Measurements from ENCODE around the gene FAM76B. TPM values are rescaled to one million over a fixed set of nuclear protein-coding genes. Genes with fewer than 3 reads are reported as not detected.

The FAM76B gene
- total RNA-seq, 1 donor from 2014 or later = 30.7 TPM

- peaks cover 29% of the 10 kb centered on the region for H3K36me3 Mint-ChIP-seq
- TF ChIP-seq, protein P1, sequence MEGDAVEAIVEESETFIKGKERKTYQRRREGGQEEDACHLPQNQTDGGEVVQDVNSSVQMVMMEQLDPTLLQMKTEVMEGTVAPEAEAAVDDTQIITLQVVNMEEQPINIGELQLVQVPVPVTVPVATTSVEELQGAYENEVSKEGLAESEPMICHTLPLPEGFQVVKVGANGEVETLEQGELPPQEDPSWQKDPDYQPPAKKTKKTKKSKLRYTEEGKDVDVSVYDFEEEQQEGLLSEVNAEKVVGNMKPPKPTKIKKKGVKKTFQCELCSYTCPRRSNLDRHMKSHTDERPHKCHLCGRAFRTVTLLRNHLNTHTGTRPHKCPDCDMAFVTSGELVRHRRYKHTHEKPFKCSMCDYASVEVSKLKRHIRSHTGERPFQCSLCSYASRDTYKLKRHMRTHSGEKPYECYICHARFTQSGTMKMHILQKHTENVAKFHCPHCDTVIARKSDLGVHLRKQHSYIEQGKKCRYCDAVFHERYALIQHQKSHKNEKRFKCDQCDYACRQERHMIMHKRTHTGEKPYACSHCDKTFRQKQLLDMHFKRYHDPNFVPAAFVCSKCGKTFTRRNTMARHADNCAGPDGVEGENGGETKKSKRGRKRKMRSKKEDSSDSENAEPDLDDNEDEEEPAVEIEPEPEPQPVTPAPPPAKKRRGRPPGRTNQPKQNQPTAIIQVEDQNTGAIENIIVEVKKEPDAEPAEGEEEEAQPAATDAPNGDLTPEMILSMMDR (conservative IDR thresholded peaks at IDR 0.05) = no peak
- DNase-seq (ENCODE audit: extremely low spot score, unreplicated experiment) = no peak
- H3K4me3 Mint-ChIP-seq = no peak overlapping the region
- H3K27ac Mint-ChIP-seq = no peak overlapping the region
- no peaks in the 10 kb centered on the region for H3K27me3 Mint-ChIP-seq
- H3K4me1 Mint-ChIP-seq (ENCODE audit: unreplicated experiment) = no peaks in the 10 kb centered on the region
- no peaks in the 10 kb centered on the region for H3K9me3 Mint-ChIP-seq
These were observed 10.9 kb downstream of the FAM76B start for GRCh38 chr11:95778699-95779098.

- TF ChIP-seq, protein P1 (conservative IDR thresholded peaks at IDR 0.05) = no peak
- H3K9me3 Mint-ChIP-seq = no peaks in the 10 kb centered on the region
- H3K4me3 Mint-ChIP-seq = no peak overlapping the region
- no peaks in the 10 kb centered on the region for H3K27me3 Mint-ChIP-seq
- no peak for DNase-seq (ENCODE audit: extremely low spot score, unreplicated experiment)
- no peaks in the 10 kb centered on the region for H3K4me1 Mint-ChIP-seq (ENCODE audit: unreplicated experiment)
- H3K27ac Mint-ChIP-seq = no peak overlapping the region
- peaks cover 19% of the 10 kb centered on the region for H3K36me3 Mint-ChIP-seq
These were observed 12.7 kb downstream of the FAM76B start for GRCh38 chr11:95776859-95777258.

DNA sequence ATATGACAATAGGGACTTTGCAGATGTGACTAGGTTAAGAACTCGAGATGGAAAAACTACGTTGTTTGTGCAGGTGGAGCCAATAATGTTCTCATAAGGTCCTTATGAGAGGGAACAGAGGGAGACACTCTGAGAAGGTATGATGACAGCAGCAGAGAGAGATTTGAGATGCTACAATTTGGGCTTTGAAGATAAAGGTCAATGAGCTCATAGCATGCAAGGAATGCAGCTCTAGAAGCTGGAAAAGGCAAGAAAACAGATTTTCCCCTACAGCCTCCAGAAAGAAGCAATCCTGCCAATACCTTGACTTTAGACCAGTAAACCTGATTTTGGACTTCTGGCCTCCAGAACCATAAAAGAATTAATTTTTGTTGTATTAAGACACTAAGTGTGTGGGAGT, 21.1 kb downstream of the FAM76B start:
- no peak overlapping the region for H3K27ac Mint-ChIP-seq
- no peaks in the 10 kb centered on the region for H3K36me3 Mint-ChIP-seq
- H3K27me3 Mint-ChIP-seq = no peaks in the 10 kb centered on the region
- TF ChIP-seq, protein P1 (conservative IDR thresholded peaks at IDR 0.05) = no peak
- no peaks in the 10 kb centered on the region for H3K4me1 Mint-ChIP-seq (ENCODE audit: unreplicated experiment)
- no peak for DNase-seq (ENCODE audit: extremely low spot score, unreplicated experiment)
- no peak overlapping the region for H3K4me3 Mint-ChIP-seq
- no peaks in the 10 kb centered on the region for H3K9me3 Mint-ChIP-seq

- H3K4me1 Mint-ChIP-seq (ENCODE audit: unreplicated experiment) = no peaks in the 10 kb centered on the region
- no peaks in the 10 kb centered on the region for H3K9me3 Mint-ChIP-seq
- no peaks in the 10 kb centered on the region for H3K36me3 Mint-ChIP-seq
- H3K4me3 Mint-ChIP-seq = no peak overlapping the region
- TF ChIP-seq, protein P1 (conservative IDR thresholded peaks at IDR 0.05) = no peak
- H3K27me3 Mint-ChIP-seq = no peaks in the 10 kb centered on the region
- DNase-seq (ENCODE audit: extremely low spot score, unreplicated experiment) = no peak
- H3K27ac Mint-ChIP-seq = no peak overlapping the region
These were observed 22.1 kb downstream of the FAM76B start for GRCh38 chr11:95767498-95767897.

- Mint-ChIP-seq H3K9me3 (no peaks in the 10 kb centered on the region), H3K27ac (no peak overlapping the region)
These were observed 22.9 kb downstream of the FAM76B start for GRCh38 chr11:95766701-95767100.

More at GRCh38 chr11:95766701-95767100, 22.9 kb downstream of the FAM76B start:
- TF ChIP-seq, protein P1 (conservative IDR thresholded peaks at IDR 0.05) = no peak
- no peaks in the 10 kb centered on the region for H3K4me1 Mint-ChIP-seq (ENCODE audit: unreplicated experiment)
- H3K4me3 Mint-ChIP-seq = no peak overlapping the region
- H3K36me3 Mint-ChIP-seq = no peaks in the 10 kb centered on the region
- H3K27me3 Mint-ChIP-seq = no peaks in the 10 kb centered on the region
- no peak for DNase-seq (ENCODE audit: extremely low spot score, unreplicated experiment)
